SK-N-SH (cell line): ENCODE measurements around the gene CNIH3. TPM values are rescaled to one million over a fixed set of nuclear protein-coding genes. Genes with fewer than 3 reads are reported as not detected.

ENCODE experiments used
- CTCF ChIA-PET: fragments of 300-600, 350-600 bp; formaldehyde crosslinking; extraction: SDS; loops from one replicate; lab custom pipeline; 2021; lab: Yijun Ruan, JAX
- POLR2A ChIA-PET: fragments of 350-600 bp; sonication (Branson Sonifier 250); formaldehyde crosslinking; extraction: SDS; loops from one replicate; lab custom pipeline; 2020; ENCODE audit warnings: antibody characterized with exemption, inconsistent platforms; lab: Yijun Ruan, JAX
- DNase-seq: peaks from one replicate; pipeline ENCODE4 v3.0.0; 2012
- H2AFZ ChIP-seq: fragments of 200-600 bp; sonication (generic); 2 replicates; pipeline ENCODE4 v1.8.1; 2016; ENCODE audit warnings: antibody characterized with exemption, mild to moderate bottlenecking, low read depth
- H3F3A ChIP-seq: fragments of 200-600 bp; sonication (generic); replicated peaks from 2 replicates; pipeline ENCODE3; 2016; ENCODE audit warnings: antibody characterized with exemption, mild to moderate bottlenecking; ENCODE audit not compliant: insufficient read depth
- H3K27ac ChIP-seq, 2 experiments: fragments of 200-500 bp in 1 of 2; fragments of 200-600 bp in 1 of 2; sonication (Bioruptor generic) in 1 of 2; sonication (generic), shearing (Covaris generic) in 1 of 2; 2 replicates each; pipeline versions ENCODE4 v1.5.1 to v1.6.1; 2014 to 2016; ENCODE audit warnings: low read depth in 2 of 2, inconsistent platforms in 1 of 2, low read length in 1 of 2, mild to moderate bottlenecking in 1 of 2, mixed read lengths in 1 of 2
- H3K27me3 ChIP-seq: fragments of 200-600 bp; sonication (generic), shearing (Covaris generic); 2 replicates; pipeline ENCODE4 v1.6.1; 2016; ENCODE audit warnings: mixed run types; ENCODE audit not compliant: insufficient read depth
- H3K36me3 ChIP-seq, 2 experiments: fragments of 200-500 bp in 1 of 2; fragments of 200-600 bp in 1 of 2; sonication (Bioruptor generic) in 1 of 2; sonication (generic) in 1 of 2; replicated peaks in 1 of 2; 2 replicates each; pipeline versions ENCODE3 to v1.5.1; 2014 to 2016; ENCODE audit warnings: low read length in 1 of 2, mild to moderate bottlenecking in 1 of 2; ENCODE audit not compliant: insufficient read depth in 2 of 2, control insufficient read depth in 1 of 2
- H3K4me1 ChIP-seq, 2 experiments: fragments of 200-500 bp in 1 of 2; fragments of 200-600 bp in 1 of 2; sonication (Bioruptor generic) in 1 of 2; sonication (generic), shearing (Covaris generic) in 1 of 2; 2 replicates each; pipeline versions ENCODE4 v1.5.1 to v1.6.1; 2014 to 2016; ENCODE audit warnings: low read depth in 1 of 2, low read length in 1 of 2, mixed run types in 1 of 2; ENCODE audit not compliant: insufficient read depth in 2 of 2, control insufficient read depth in 1 of 2
- H3K4me2 ChIP-seq: fragments of 200-600 bp; sonication (generic), shearing (Covaris generic); 2 replicates; pipeline ENCODE4 v1.6.1; 2017; ENCODE audit warnings: mixed run types
- H3K4me3 ChIP-seq, 2 experiments: fragments of 200-500 bp in 1 of 2; fragments of 200-600 bp in 1 of 2; sonication (Bioruptor generic) in 1 of 2; sonication (generic), shearing (Covaris generic) in 1 of 2; 2 replicates each; pipeline versions ENCODE4 v1.5.1 to v1.8.1; 2014 to 2016; ENCODE audit warnings: low read depth in 2 of 2, inconsistent platforms in 1 of 2, low read length in 1 of 2, mild to moderate bottlenecking in 1 of 2, mixed read lengths in 1 of 2, moderate library complexity in 1 of 2
- H3K79me2 ChIP-seq: fragments of 200-600 bp; sonication (generic); 2 replicates; pipeline ENCODE4 v1.8.1; 2017; ENCODE audit warnings: mild to moderate bottlenecking; ENCODE audit not compliant: insufficient read depth
- H3K9ac ChIP-seq: fragments of 200-600 bp; sonication (generic); 2 replicates; pipeline ENCODE4 v1.6.1; 2017; ENCODE audit warnings: mixed run types
- H3K9me2 ChIP-seq: fragments of 200-600 bp; sonication (generic); 2 replicates; pipeline ENCODE4 v1.6.1; 2017; ENCODE audit warnings: mixed run types
- H3K9me3 ChIP-seq: fragments of 200-600 bp; sonication (generic); 2 replicates; pipeline ENCODE4 v1.6.1; 2017; ENCODE audit warnings: mixed run types, mild to moderate bottlenecking, moderate library complexity
- H4K20me1 ChIP-seq: fragments of 200-600 bp; sonication (generic); 2 replicates; pipeline ENCODE4 v1.6.1; 2017; ENCODE audit warnings: mild to moderate bottlenecking, mixed run types; ENCODE audit not compliant: insufficient read depth
- CHD2 ChIP-seq: fragments of 150-350 bp; IDR thresholded peaks from 2 replicates; pipeline ENCODE4 v1.6.1; 2018; ENCODE audit warnings: low read length; ENCODE audit not compliant: partially characterized antibody
- EZH2phosphoT487 ChIP-seq: fragments of 200-600 bp; sonication (generic); IDR thresholded peaks from 2 replicates; pipeline ENCODE4 v1.6.1; 2017; ENCODE audit warnings: low read depth, mixed run types, mild to moderate bottlenecking, antibody characterized with exemption, moderate library complexity, borderline replicate concordance
- FOXJ3 ChIP-seq: sonication (generic); formaldehyde crosslinking; IDR thresholded peaks from 2 replicates; pipeline ENCODE4 v1.5.1; 2020; ENCODE audit warnings: mild to moderate bottlenecking, missing genetic modification reagents
- FOXM1 ChIP-seq: IDR thresholded peaks from 2 replicates; pipeline ENCODE4 v1.4.0; 2012; ENCODE audit warnings: low read depth, mild to moderate bottlenecking
- GABPA ChIP-seq: IDR thresholded peaks from 2 replicates; pipeline ENCODE4 v1.4.0; 2012; ENCODE audit warnings: low read depth, mild to moderate bottlenecking
- GATA2 ChIP-seq: sonication (generic); formaldehyde crosslinking; IDR thresholded peaks from 2 replicates; pipeline ENCODE4 v1.5.0; 2020; ENCODE audit warnings: mild to moderate bottlenecking, missing genetic modification reagents
- JUND ChIP-seq: IDR thresholded peaks from 2 replicates; pipeline ENCODE4 v1.4.0; 2012
- MAX ChIP-seq: IDR thresholded peaks from 2 replicates; pipeline ENCODE4 v1.4.0; 2012; ENCODE audit warnings: low read depth
- MXI1 ChIP-seq: IDR thresholded peaks from 2 replicates; pipeline ENCODE4 v1.6.1; 2012; ENCODE audit warnings: mild to moderate bottlenecking, low read depth, low read length, improper control_type of control experiment
- NRF1 ChIP-seq: IDR thresholded peaks from 2 replicates; pipeline ENCODE4 v1.6.1; 2012; ENCODE audit warnings: low read depth, mild to moderate bottlenecking, low read length
- POLR2AphosphoS5 ChIP-seq: IDR thresholded peaks from 2 replicates; pipeline ENCODE4 v1.6.1; 2012; ENCODE audit warnings: low read depth, low read length
- RXRA ChIP-seq: IDR thresholded peaks from 2 replicates; pipeline ENCODE4 v1.4.0; 2012; ENCODE audit warnings: low read depth, mild to moderate bottlenecking, borderline replicate concordance
- SMC3 ChIP-seq: IDR thresholded peaks from 2 replicates; pipeline ENCODE4 v1.6.1; 2012; ENCODE audit warnings: low read depth, low read length, improper control_type of control experiment
- TEAD4 ChIP-seq: IDR thresholded peaks from 2 replicates; pipeline ENCODE4 v1.4.0; 2012; ENCODE audit warnings: mild to moderate bottlenecking, borderline replicate concordance; ENCODE audit not compliant: insufficient read depth
- WGBS: methylation state at CpG from one replicate; pipeline ENCODE4 v1.1.6; 2017; ENCODE audit warnings: low lambda C conversion rate; 5-methylcytosine and 5-hydroxymethylcytosine counted together
- polyA plus RNA-seq, 3 experiments: library from polyadenylated mRNA; depleted of rRNA; stranded (reverse); fragments of >200 nt; gene quantifications; 2 replicates each; pipeline ENCODE4 v1.2.3, GENCODE V29; 2012
- TF ChIP-seq, protein P1 (sequence below): IDR thresholded peaks from 2 replicates; pipeline ENCODE4 v1.6.1; 2012; ENCODE audit warnings: mild to moderate bottlenecking, low read depth, low read length, moderate library complexity

The CNIH3 gene
- polyA plus RNA-seq, 1 of the 3 experiments (the other 2 are of a cell fraction): 18.8 TPM

GRCh38 chr1:224759681-224760091, 143.6 kb downstream of the CNIH3 start:
- Histone ChIP-seq H4K20me1 (no peaks in the 10 kb centered on the region), H3K27ac (no peak overlapping the region), H3K79me2 (no peaks in the 10 kb centered on the region), H3K36me3 (no peaks in the 10 kb centered on the region), H3K9me2 (no peaks in the 10 kb centered on the region), H3K27me3 (no peaks in the 10 kb centered on the region), H3K9me3 (0 out of 2 replicates have a peak, but pooled peaks cover 4% of the 10 kb centered on the region), H3K9ac (no peak overlapping the region), H2AFZ (no peak overlapping the region), H3K4me2 (no peak overlapping the region), H3F3A (no peaks in the 10 kb centered on the region), H3K4me1 (no peaks in the 10 kb centered on the region), H3K4me3 (no peak overlapping the region)
- CTCF ChIA-PET: interaction anchor here (1.8 kb wide), 1 partner anchor 9 kb away, joined by 4 read pairs; no protein-coding TSS in a partner anchor
- POLR2A ChIA-PET: no interaction called here
- TF ChIP-seq RXRA (no peak), FOXJ3 (CRISPR knock-in tag) (no peak), JUND (no peak), FOXM1 (no peak), MAX (no peak)
- no peak for DNase-seq

DNA sequence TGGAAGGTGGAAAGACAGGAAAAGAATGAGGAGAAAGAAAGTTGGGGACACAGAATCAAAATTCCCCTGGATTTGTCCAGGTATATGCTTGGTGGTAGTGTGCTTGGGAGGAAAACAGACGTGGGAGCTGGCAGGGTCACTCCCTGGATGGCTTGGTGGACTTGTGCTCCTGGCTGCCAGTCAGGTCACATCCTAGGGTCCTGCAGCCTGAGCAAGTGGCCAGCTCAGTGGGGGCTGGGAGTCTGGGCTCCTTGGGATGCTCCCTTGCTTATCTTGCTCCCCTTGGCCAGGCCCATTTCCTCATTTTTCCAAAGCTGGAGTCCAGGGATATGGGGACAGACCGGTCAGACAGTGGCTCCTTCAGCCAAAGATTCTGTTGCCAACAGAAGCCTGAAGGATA, 144.0 kb downstream of the CNIH3 start:
- H3F3A ChIP-seq: no peaks in the 10 kb centered on the region
- H3K9ac ChIP-seq: no peak overlapping the region
- H3K4me3 ChIP-seq: no peak overlapping the region
- H3K9me3 ChIP-seq: 0 out of 2 replicates have a peak, but pooled peaks cover 4% of the 10 kb centered on the region
- no peak overlapping the region for H3K4me2 ChIP-seq
- H3K27me3 ChIP-seq: no peaks in the 10 kb centered on the region
- POLR2A ChIA-PET: no interaction called here
- TF ChIP-seq NRF1: no peak
- TF ChIP-seq GABPA: no peak
- TF ChIP-seq, protein P1, sequence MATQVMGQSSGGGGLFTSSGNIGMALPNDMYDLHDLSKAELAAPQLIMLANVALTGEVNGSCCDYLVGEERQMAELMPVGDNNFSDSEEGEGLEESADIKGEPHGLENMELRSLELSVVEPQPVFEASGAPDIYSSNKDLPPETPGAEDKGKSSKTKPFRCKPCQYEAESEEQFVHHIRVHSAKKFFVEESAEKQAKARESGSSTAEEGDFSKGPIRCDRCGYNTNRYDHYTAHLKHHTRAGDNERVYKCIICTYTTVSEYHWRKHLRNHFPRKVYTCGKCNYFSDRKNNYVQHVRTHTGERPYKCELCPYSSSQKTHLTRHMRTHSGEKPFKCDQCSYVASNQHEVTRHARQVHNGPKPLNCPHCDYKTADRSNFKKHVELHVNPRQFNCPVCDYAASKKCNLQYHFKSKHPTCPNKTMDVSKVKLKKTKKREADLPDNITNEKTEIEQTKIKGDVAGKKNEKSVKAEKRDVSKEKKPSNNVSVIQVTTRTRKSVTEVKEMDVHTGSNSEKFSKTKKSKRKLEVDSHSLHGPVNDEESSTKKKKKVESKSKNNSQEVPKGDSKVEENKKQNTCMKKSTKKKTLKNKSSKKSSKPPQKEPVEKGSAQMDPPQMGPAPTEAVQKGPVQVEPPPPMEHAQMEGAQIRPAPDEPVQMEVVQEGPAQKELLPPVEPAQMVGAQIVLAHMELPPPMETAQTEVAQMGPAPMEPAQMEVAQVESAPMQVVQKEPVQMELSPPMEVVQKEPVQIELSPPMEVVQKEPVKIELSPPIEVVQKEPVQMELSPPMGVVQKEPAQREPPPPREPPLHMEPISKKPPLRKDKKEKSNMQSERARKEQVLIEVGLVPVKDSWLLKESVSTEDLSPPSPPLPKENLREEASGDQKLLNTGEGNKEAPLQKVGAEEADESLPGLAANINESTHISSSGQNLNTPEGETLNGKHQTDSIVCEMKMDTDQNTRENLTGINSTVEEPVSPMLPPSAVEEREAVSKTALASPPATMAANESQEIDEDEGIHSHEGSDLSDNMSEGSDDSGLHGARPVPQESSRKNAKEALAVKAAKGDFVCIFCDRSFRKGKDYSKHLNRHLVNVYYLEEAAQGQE: no peak
- no peaks in the 10 kb centered on the region for H3K79me2 ChIP-seq
- no peaks in the 10 kb centered on the region for H3K4me1 ChIP-seq
- CTCF ChIA-PET: no interaction called here
- H3K36me3 ChIP-seq: no peaks in the 10 kb centered on the region
- no peaks in the 10 kb centered on the region for H4K20me1 ChIP-seq
- no peak overlapping the region for H3K27ac ChIP-seq
- no peak for DNase-seq
- WGBS: 62% methylated on average over 2 of the region's 2 CpGs
- no peak overlapping the region for H2AFZ ChIP-seq
- no peaks in the 10 kb centered on the region for H3K9me2 ChIP-seq

DNA sequence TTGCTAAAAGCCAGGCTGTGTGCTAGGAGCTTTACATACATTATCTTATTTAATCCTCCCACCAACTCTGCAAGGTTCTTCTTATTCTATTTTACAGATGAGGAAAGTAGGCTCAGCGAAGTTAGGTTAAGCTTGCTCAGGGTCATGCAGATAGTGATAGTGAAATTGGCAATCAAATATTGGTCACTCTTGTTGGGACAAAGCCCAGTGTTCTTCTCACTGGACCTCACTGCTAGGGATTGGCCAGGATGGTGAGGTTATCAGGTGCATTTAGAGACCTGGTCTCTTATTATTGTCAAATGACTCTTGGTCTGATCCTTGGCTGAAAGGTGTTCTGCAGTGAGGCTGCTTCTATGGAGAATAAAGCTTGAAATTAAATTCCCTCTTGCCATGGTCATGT, 145.1 kb downstream of the CNIH3 start:
- no peaks in the 10 kb centered on the region for H3K27me3 ChIP-seq
- 33% methylated on average over 1 of the region's 1 CpG for WGBS
- H3K79me2 ChIP-seq: no peaks in the 10 kb centered on the region
- H3K4me1 ChIP-seq: no peaks in the 10 kb centered on the region
- no peak for DNase-seq
- no peak overlapping the region for H3K4me2 ChIP-seq
- H4K20me1 ChIP-seq: no peaks in the 10 kb centered on the region
- no peak overlapping the region for H2AFZ ChIP-seq
- 0 out of 2 replicates have a peak, but pooled peaks cover 4% of the 10 kb centered on the region for H3K9me3 ChIP-seq
- H3K4me3 ChIP-seq: no peak overlapping the region
- CTCF ChIA-PET: no interaction called here
- POLR2A ChIA-PET: no interaction called here
- no peak overlapping the region for H3K27ac ChIP-seq
- H3F3A ChIP-seq: no peaks in the 10 kb centered on the region
- no peaks in the 10 kb centered on the region for H3K9me2 ChIP-seq
- no peak overlapping the region for H3K9ac ChIP-seq
- no peaks in the 10 kb centered on the region for H3K36me3 ChIP-seq
- no peak for TF ChIP-seq TEAD4
- no peak for TF ChIP-seq GABPA
- no peak for TF ChIP-seq MXI1
- TF ChIP-seq GATA2 (CRISPR knock-in tag): no peak
- TF ChIP-seq, protein P1: no peak
- no peak for TF ChIP-seq FOXJ3 (CRISPR knock-in tag)
- TF ChIP-seq SMC3: no peak
- TF ChIP-seq MAX: no peak
- no peak for TF ChIP-seq CHD2
- no peak for TF ChIP-seq EZH2phosphoT487
- no peak for TF ChIP-seq POLR2AphosphoS5
